Pancreas (tissue), 10 donors: ENCODE data around the gene CCDC83. TPM values are rescaled to one million over a fixed set of nuclear protein-coding genes. Genes with fewer than 3 reads are reported as not detected.

Experiments
- ATAC-seq, 4 donors: fragments of 200-7000 bp; cut with Tn5 transposase; one replicate each; pipeline versions ENCODE4 v1.8.0 to v1.9.1; 2020; ENCODE audit warnings: mild to moderate bottlenecking in 4 of 4, moderate library complexity in 4 of 4
- DNase-seq, 6 donors: peaks; one replicate each; pipeline ENCODE4 v3.0.0-alpha.2; 2020
- FAIRE-seq: peaks from 2 replicates; lab custom pipeline; 2012; peaks lifted over from hg19 to GRCh38; lab: Jason Lieb, UNC
- H3K27ac ChIP-seq, 4 donors: fragments of 200-600 bp; sonication (generic); 1 replicate in 3 of 4; 2 replicates in 1 of 4; pipeline versions ENCODE4 v1.5.0 to v1.8.0; 2020
- H3K27me3 ChIP-seq, 4 donors: fragments of 200-600 bp; one replicate each; pipeline ENCODE4 v1.8.0; 2021
- H3K36me3 ChIP-seq, 3 donors: fragments of 200-600 bp; sonication (generic) in 1 of 3; one replicate each; pipeline versions ENCODE4 v1.5.0 to v1.8.0; 2020 to 2021
- H3K4me1 ChIP-seq, 3 donors: fragments of 200-600 bp; one replicate each; pipeline ENCODE4 v1.8.0; 2021
- H3K4me3 ChIP-seq, 4 donors: fragments of 200-600 bp; sonication (generic) in 2 of 4; one replicate each; pipeline versions ENCODE4 v1.5.0 to v1.8.0; 2020 to 2021
- H3K9me3 ChIP-seq, 4 donors: fragments of 200-600 bp; one replicate each; pipeline ENCODE4 v1.8.0; 2021
- WGBS, 2 donors: extraction: QIAGEN DNeasy Blood & Tissue Kit; methylation state at CpG; one replicate each; pipeline ENCODE4 v1.1.7; 2013; 5-methylcytosine and 5-hydroxymethylcytosine counted together
- intact Hi-C, 3 donors: fragments of 100-400 bp; cut with DNase I; formaldehyde crosslinking; loops; one replicate each; pipeline versions ENCODE4 v1.11.1 to v1.14.2; 2022
- polyA plus RNA-seq, 2 donors: library from polyadenylated mRNA; stranded (reverse); fragments of 200-250 nt; gene quantifications; one replicate each; pipeline ENCODE4 v1.2.3, GENCODE V29; 2013
- total RNA-seq, 6 donors: library from RNA; stranded (reverse); fragmentation: NEBNext Ultra II Directional in 4 of 6; extraction: Animal tissue kit (Norgen Biotek cat#: 25700) in 4 of 6; gene quantifications; one replicate each; pipeline versions ENCODE4 v1.2.1 to v1.2.4, GENCODE V29; 2021 to 2023
- TF ChIP-seq, protein P1 (sequence below), 4 donors: fragments of 200-600 bp; sonication (generic) in 3 of 4; IDR thresholded peaks; one replicate each; pipeline versions ENCODE4 v1.5.0 to v1.8.0; 2021; ENCODE audit warnings: antibody characterized with exemption in 4 of 4
- donor health status: healthy with polysubstance abuse.
- donor health status: DM: no; HTN: no; CAD: no; lungs with moderate emphysema.
- donor health status: DM: no; HTN: no; CAD: no.
- donor health status: control.
- donor health status: control.
- donor health status: Bipolar disorder and iron deficiency.
- donor health status: DM: yes; HTN: yes; CAD: no.
- donor health status: DM: no; HTN: no; CAD: no.
- donor health status: DM: no; HTN: no; CAD: no.
- donor health status: DM: yes; HTN: yes; CAD: no.

CCDC83 gene
- total and polyA plus RNA-seq, 8 donors: not detected

DNA sequence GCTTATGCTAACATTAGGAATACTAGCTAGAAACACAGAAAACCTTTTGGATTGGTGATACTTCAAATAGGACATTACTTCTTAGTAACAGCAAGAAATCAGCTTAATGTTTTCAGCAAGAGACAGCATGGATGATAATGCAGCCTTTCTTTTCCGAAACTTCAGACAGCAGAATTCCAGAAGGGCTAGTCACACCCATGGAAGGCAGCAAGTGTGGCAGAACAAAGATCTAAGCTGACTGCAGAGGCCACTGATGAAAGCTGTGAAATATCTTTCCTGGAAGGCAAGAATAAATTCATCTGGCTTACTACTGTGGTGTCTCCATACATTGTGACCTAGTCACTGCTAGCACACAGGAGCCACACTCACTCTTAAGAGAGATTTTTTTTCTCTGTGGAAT lies 100.3 kb downstream of the CCDC83 start:
- peaks cover 0 to 2% (median 0%) of the 10 kb centered on the region in 3 donors for H3K4me1 ChIP-seq
- intact Hi-C loops: no loop called here
- H3K27ac ChIP-seq: no peak overlapping the region
- DNase-seq (no peak), ATAC-seq (peak in 1 of 4 donors; percentile 43), FAIRE-seq (no peak)
- TF ChIP-seq, protein P1, sequence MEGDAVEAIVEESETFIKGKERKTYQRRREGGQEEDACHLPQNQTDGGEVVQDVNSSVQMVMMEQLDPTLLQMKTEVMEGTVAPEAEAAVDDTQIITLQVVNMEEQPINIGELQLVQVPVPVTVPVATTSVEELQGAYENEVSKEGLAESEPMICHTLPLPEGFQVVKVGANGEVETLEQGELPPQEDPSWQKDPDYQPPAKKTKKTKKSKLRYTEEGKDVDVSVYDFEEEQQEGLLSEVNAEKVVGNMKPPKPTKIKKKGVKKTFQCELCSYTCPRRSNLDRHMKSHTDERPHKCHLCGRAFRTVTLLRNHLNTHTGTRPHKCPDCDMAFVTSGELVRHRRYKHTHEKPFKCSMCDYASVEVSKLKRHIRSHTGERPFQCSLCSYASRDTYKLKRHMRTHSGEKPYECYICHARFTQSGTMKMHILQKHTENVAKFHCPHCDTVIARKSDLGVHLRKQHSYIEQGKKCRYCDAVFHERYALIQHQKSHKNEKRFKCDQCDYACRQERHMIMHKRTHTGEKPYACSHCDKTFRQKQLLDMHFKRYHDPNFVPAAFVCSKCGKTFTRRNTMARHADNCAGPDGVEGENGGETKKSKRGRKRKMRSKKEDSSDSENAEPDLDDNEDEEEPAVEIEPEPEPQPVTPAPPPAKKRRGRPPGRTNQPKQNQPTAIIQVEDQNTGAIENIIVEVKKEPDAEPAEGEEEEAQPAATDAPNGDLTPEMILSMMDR (IDR thresholded peaks at IDR 0.05): no peak
- WGBS, 2 donors: 92 to 100% methylated on average over 1 of the region's 1 CpG
- no peaks in the 10 kb centered on the region for H3K9me3 ChIP-seq
- H3K36me3 ChIP-seq: peaks cover 0 to 27% (median 0%) of the 10 kb centered on the region in 3 donors
- H3K4me3 ChIP-seq: no peak overlapping the region
- H3K27me3 ChIP-seq: no peaks in the 10 kb centered on the region

DNA sequence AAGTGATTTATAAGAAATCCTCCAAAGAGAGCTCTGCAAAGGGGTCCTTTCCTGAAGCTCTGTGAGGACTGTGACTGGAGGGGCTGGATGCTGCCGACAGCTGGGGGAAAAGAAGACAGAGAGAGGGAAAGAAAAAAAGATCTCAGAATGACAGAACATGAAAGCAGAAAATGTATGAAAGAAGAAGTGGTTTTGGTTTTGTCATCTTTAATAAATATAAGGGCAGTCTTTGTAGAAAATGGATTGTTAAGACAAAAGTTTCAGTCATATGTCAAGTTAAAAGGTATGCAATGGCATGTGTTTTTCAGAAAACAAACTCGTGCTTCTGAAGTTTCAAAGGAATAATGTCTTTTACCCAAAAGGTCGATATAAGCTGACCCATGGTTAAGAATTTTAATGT lies 105.5 kb downstream of the CCDC83 start:
- FAIRE-seq (no peak), ATAC-seq (no peak), DNase-seq (no peak)
- WGBS, 2 donors: 76 to 80% methylated on average over 3 of the region's 3 CpGs
- intact Hi-C loops: no loop called here
- Histone ChIP-seq H3K9me3 (no peaks in the 10 kb centered on the region), H3K36me3 (peaks cover 0 to 30% (median 0%) of the 10 kb centered on the region in 3 donors), H3K27ac (no peak overlapping the region), H3K27me3 (no peaks in the 10 kb centered on the region), H3K4me3 (no peak overlapping the region), H3K4me1 (peaks cover 0 to 2% (median 0%) of the 10 kb centered on the region in 3 donors)
- TF ChIP-seq, protein P1 (IDR thresholded peaks at IDR 0.05): no peak

DNA sequence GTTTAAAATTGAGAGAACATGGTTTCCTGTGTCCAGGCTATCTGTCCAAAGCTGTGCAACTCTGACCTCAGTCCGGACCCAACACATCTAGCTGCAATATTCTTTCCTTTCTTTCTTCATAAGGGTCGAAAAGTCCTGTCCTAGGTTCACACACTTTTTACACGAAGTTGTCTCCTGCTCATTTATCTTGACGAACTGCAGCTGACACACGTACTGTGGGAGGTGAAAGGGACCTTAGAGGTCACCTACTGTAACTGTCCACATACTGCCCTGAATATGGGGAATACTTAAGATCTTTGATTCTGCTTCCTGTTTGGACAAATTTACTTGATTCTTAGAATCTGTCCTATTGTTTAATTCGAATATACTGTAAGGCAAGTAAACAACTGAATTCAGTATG lies 105.9 kb downstream of the CCDC83 start:
- H3K36me3 ChIP-seq: peaks cover 0 to 29% (median under 1%) of the 10 kb centered on the region in 3 donors
- WGBS, 2 donors: 51 to 57% methylated on average over 6 of the region's 6 CpGs
- FAIRE-seq (no peak), DNase-seq (no peak), ATAC-seq (no peak)
- H3K4me3 ChIP-seq: no peak overlapping the region
- no peaks in the 10 kb centered on the region for H3K27me3 ChIP-seq
- H3K27ac ChIP-seq: no peak overlapping the region
- H3K4me1 ChIP-seq: no peaks in the 10 kb centered on the region
- no peaks in the 10 kb centered on the region for H3K9me3 ChIP-seq
- intact Hi-C loops: no loop called here
- TF ChIP-seq, protein P1 (IDR thresholded peaks at IDR 0.05): no peak

DNA sequence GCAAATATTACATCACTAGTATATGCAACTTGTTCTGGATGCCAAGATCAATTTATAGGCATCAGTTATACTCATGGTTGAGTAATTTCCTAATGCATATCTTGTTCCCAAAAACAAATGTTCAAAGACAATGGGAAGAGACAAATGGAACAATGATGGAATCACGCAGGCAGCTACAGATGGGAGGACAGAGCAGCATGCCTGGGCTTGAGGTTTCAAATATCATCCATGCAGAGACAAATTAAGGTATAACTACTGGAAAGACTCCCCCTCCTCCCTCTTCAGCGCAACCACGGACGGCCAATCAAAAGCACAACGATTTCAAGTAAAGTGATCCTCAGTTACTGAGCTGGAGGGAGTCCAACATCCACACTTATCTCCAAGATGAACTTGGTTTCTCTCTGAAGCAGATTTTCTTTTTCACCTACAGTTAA lies 106.8 kb downstream of the CCDC83 start:
- TF ChIP-seq, protein P1 (IDR thresholded peaks at IDR 0.05): no peak
- H3K4me1 ChIP-seq: no peaks in the 10 kb centered on the region
- no peak for ATAC-seq
- no peak overlapping the region for H3K27ac ChIP-seq
- no peaks in the 10 kb centered on the region for H3K27me3 ChIP-seq
- WGBS, 2 donors: 75 to 76% methylated on average over 5 of the region's 5 CpGs
- no peak for FAIRE-seq
- no peak for DNase-seq
- peaks cover 0 to 28% (median 3%) of the 10 kb centered on the region in 3 donors for H3K36me3 ChIP-seq
- no peaks in the 10 kb centered on the region for H3K9me3 ChIP-seq
- intact Hi-C loops: no loop called here
- H3K4me3 ChIP-seq: no peak overlapping the region

DNA sequence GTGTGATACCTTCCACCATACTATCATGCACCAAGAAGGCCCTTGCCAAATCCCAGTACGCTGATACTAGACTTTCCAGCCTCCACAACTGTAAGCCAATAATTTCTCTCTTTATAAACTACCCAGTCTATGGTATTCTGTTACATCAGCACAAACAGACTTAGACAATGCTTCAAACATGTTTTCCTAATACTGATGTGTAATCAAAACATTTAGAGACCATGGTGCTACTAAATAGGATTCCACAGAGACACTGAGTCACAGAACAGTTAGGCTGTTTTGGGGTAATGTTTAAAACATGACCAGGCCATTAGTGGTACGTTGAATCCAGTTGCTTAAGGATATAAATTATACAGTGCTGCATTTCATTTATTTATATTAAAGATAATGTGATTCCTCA lies 110.0 kb downstream of the CCDC83 start:
- Histone ChIP-seq H3K27ac (no peak overlapping the region), H3K36me3 (peaks cover 0 to 16% (median 3%) of the 10 kb centered on the region in 3 donors), H3K9me3 (no peaks in the 10 kb centered on the region), H3K27me3 (no peaks in the 10 kb centered on the region), H3K4me3 (no peak overlapping the region), H3K4me1 (no peaks in the 10 kb centered on the region)
- WGBS, 2 donors: 96% methylated on average over 2 of the region's 2 CpGs
- TF ChIP-seq, protein P1 (IDR thresholded peaks at IDR 0.05): no peak
- no peak for ATAC-seq
- no peak for DNase-seq
- intact Hi-C loops: no loop called here
- no peak for FAIRE-seq
